ENCODE results near the gene CAST.
A peak's percentile ranks its signal among the peaks of the same experiment; 100 is the strongest.

CAST gene

GRCh38 chr5:96702503-96703383, 40.6 kb downstream of the CAST start:
- Mint-ChIP-seq H3K27ac (peak overlapping the region; percentile 89), H3K4me1 (ENCODE audit: low read depth) (peaks cover 20% of the 10 kb centered on the region), H3K36me3 (ENCODE audit: low read depth) (peaks cover 12% of the 10 kb centered on the region), H3K4me3 (peak overlapping the region; percentile 91), H3K9me3 (no peaks in the 10 kb centered on the region), H3K27me3 (ENCODE audit: low read depth) (no peaks in the 10 kb centered on the region)

GRCh38 chr5:96703384-96703920, 41.3 kb downstream of the CAST start:
- Mint-ChIP-seq H3K36me3 (ENCODE audit: low read depth) (peaks cover 9% of the 10 kb centered on the region), H3K9me3 (no peaks in the 10 kb centered on the region), H3K4me1 (ENCODE audit: low read depth) (peaks cover 21% of the 10 kb centered on the region)

GRCh38 chr5:96703995-96704394, 41.8 kb downstream of the CAST start:
- H3K4me1 Mint-ChIP-seq (ENCODE audit: low read depth), result peaks cover 23% of the 10 kb centered on the region
- no peaks in the 10 kb centered on the region for H3K27me3 Mint-ChIP-seq (ENCODE audit: low read depth)
- H3K9me3 Mint-ChIP-seq, result no peaks in the 10 kb centered on the region
- no peak overlapping the region for H3K27ac Mint-ChIP-seq
- H3K4me3 Mint-ChIP-seq, result peak overlapping the region; percentile 6
- H3K36me3 Mint-ChIP-seq (ENCODE audit: low read depth), result peaks cover 12% of the 10 kb centered on the region

More at GRCh38 chr5:96703384-96703920, 41.3 kb downstream of the CAST start:
- peak overlapping the region; percentile 91 for H3K4me3 Mint-ChIP-seq
- no peaks in the 10 kb centered on the region for H3K27me3 Mint-ChIP-seq (ENCODE audit: low read depth)
- H3K27ac Mint-ChIP-seq, result peak overlapping the region; percentile 89

GRCh38 chr5:96706433-96707111, 44.4 kb downstream of the CAST start:
- Mint-ChIP-seq H3K4me1 (ENCODE audit: low read depth) (peaks cover 23% of the 10 kb centered on the region), H3K27me3 (ENCODE audit: low read depth) (no peaks in the 10 kb centered on the region), H3K4me3 (no peak overlapping the region), H3K36me3 (ENCODE audit: low read depth) (peaks cover 10% of the 10 kb centered on the region), H3K9me3 (no peaks in the 10 kb centered on the region), H3K27ac (no peak overlapping the region)

GRCh38 chr5:96708600-96708999, 46.4 kb downstream of the CAST start:
- Mint-ChIP-seq H3K9me3 (no peaks in the 10 kb centered on the region), H3K4me1 (ENCODE audit: low read depth) (peaks cover 15% of the 10 kb centered on the region), H3K4me3 (no peak overlapping the region), H3K27ac (no peak overlapping the region), H3K27me3 (ENCODE audit: low read depth) (no peaks in the 10 kb centered on the region), H3K36me3 (ENCODE audit: low read depth) (peaks cover 11% of the 10 kb centered on the region)

- H3K4me3 Mint-ChIP-seq, result no peak overlapping the region
- no peaks in the 10 kb centered on the region for H3K9me3 Mint-ChIP-seq
- H3K4me1 Mint-ChIP-seq (ENCODE audit: low read depth), result peaks cover 10% of the 10 kb centered on the region
- H3K27me3 Mint-ChIP-seq (ENCODE audit: low read depth), result no peaks in the 10 kb centered on the region
- no peak overlapping the region for H3K27ac Mint-ChIP-seq
- peaks cover 11% of the 10 kb centered on the region for H3K36me3 Mint-ChIP-seq (ENCODE audit: low read depth)
Observed at GRCh38 chr5:96709152-96709821, 47.1 kb downstream of the CAST start.

- Mint-ChIP-seq H3K27me3 (ENCODE audit: low read depth) (no peaks in the 10 kb centered on the region), H3K36me3 (ENCODE audit: low read depth) (peaks cover 23% of the 10 kb centered on the region), H3K4me1 (ENCODE audit: low read depth) (peaks cover 19% of the 10 kb centered on the region), H3K4me3 (no peak overlapping the region), H3K9me3 (no peaks in the 10 kb centered on the region), H3K27ac (no peak overlapping the region)
Observed at GRCh38 chr5:96712100-96712746, 50.0 kb downstream of the CAST start.

- H3K4me1 Mint-ChIP-seq (ENCODE audit: low read depth), result peaks cover 19% of the 10 kb centered on the region
- H3K36me3 Mint-ChIP-seq (ENCODE audit: low read depth), result peaks cover 23% of the 10 kb centered on the region
- no peaks in the 10 kb centered on the region for H3K27me3 Mint-ChIP-seq (ENCODE audit: low read depth)
- no peaks in the 10 kb centered on the region for H3K9me3 Mint-ChIP-seq
- no peak overlapping the region for H3K4me3 Mint-ChIP-seq
- peak overlapping the region; percentile 22 for H3K27ac Mint-ChIP-seq
Observed at GRCh38 chr5:96714450-96714849, 52.3 kb downstream of the CAST start.

GRCh38 chr5:96714951-96715451, 52.8 kb downstream of the CAST start:
- Mint-ChIP-seq H3K27me3 (ENCODE audit: low read depth) (no peaks in the 10 kb centered on the region), H3K36me3 (ENCODE audit: low read depth) (peaks cover 23% of the 10 kb centered on the region), H3K4me3 (no peak overlapping the region), H3K27ac (peak overlapping the region; percentile 22), H3K9me3 (no peaks in the 10 kb centered on the region), H3K4me1 (ENCODE audit: low read depth) (peaks cover 19% of the 10 kb centered on the region)

- Mint-ChIP-seq H3K27me3 (ENCODE audit: low read depth) (no peaks in the 10 kb centered on the region), H3K4me1 (ENCODE audit: low read depth) (peaks cover 21% of the 10 kb centered on the region), H3K36me3 (ENCODE audit: low read depth) (peaks cover 23% of the 10 kb centered on the region), H3K4me3 (no peak overlapping the region), H3K27ac (no peak overlapping the region), H3K9me3 (no peaks in the 10 kb centered on the region)
Observed at GRCh38 chr5:96716007-96716406, 53.8 kb downstream of the CAST start.

GRCh38 chr5:96716716-96717115, 54.5 kb downstream of the CAST start:
- Mint-ChIP-seq H3K4me3 (no peak overlapping the region), H3K27me3 (ENCODE audit: low read depth) (no peaks in the 10 kb centered on the region), H3K4me1 (ENCODE audit: low read depth) (peaks cover 23% of the 10 kb centered on the region), H3K27ac (no peak overlapping the region), H3K36me3 (ENCODE audit: low read depth) (peaks cover 23% of the 10 kb centered on the region), H3K9me3 (no peaks in the 10 kb centered on the region)

- Mint-ChIP-seq H3K9me3 (no peaks in the 10 kb centered on the region), H3K4me1 (ENCODE audit: low read depth) (peaks cover 26% of the 10 kb centered on the region), H3K27me3 (ENCODE audit: low read depth) (no peaks in the 10 kb centered on the region), H3K4me3 (no peak overlapping the region), H3K27ac (no peak overlapping the region), H3K36me3 (ENCODE audit: low read depth) (peaks cover 18% of the 10 kb centered on the region)
Observed at GRCh38 chr5:96717874-96718273, 55.7 kb downstream of the CAST start.

- Mint-ChIP-seq H3K9me3 (no peaks in the 10 kb centered on the region), H3K27me3 (ENCODE audit: low read depth) (no peaks in the 10 kb centered on the region), H3K27ac (no peak overlapping the region), H3K4me1 (ENCODE audit: low read depth) (peaks cover 26% of the 10 kb centered on the region), H3K4me3 (no peak overlapping the region), H3K36me3 (ENCODE audit: low read depth) (peaks cover 17% of the 10 kb centered on the region)
Observed at GRCh38 chr5:96718635-96719077, 56.5 kb downstream of the CAST start.

- no peak overlapping the region for H3K4me3 Mint-ChIP-seq
- no peaks in the 10 kb centered on the region for H3K9me3 Mint-ChIP-seq
- peaks cover 14% of the 10 kb centered on the region for H3K36me3 Mint-ChIP-seq (ENCODE audit: low read depth)
- H3K27me3 Mint-ChIP-seq (ENCODE audit: low read depth), result no peaks in the 10 kb centered on the region
- peaks cover 18% of the 10 kb centered on the region for H3K4me1 Mint-ChIP-seq (ENCODE audit: low read depth)
- no peak overlapping the region for H3K27ac Mint-ChIP-seq
Observed at GRCh38 chr5:96720408-96720807, 58.2 kb downstream of the CAST start.

Measured in T-helper 1 cell treated with Interleukin-12 subunit alpha and Interleukin-12 subunit beta and Interleukin-4 antibody, amounts not matched to agents 30 μg/mL and 1 μg/mL, for 36 hours (primary cell).